ENCODE data around the gene HPSE2.

HPSE2 gene

GRCh38 chr10:98673171-98673782 lies 562.4 kb downstream of the HPSE2 start:
- DNase-seq = peak; percentile 36

GRCh38 chr10:98667081-98667480 lies 568.6 kb downstream of the HPSE2 start:
- no peak for DNase-seq

GRCh38 chr10:98666276-98666675 lies 569.4 kb downstream of the HPSE2 start:
- no peak for DNase-seq

DNA sequence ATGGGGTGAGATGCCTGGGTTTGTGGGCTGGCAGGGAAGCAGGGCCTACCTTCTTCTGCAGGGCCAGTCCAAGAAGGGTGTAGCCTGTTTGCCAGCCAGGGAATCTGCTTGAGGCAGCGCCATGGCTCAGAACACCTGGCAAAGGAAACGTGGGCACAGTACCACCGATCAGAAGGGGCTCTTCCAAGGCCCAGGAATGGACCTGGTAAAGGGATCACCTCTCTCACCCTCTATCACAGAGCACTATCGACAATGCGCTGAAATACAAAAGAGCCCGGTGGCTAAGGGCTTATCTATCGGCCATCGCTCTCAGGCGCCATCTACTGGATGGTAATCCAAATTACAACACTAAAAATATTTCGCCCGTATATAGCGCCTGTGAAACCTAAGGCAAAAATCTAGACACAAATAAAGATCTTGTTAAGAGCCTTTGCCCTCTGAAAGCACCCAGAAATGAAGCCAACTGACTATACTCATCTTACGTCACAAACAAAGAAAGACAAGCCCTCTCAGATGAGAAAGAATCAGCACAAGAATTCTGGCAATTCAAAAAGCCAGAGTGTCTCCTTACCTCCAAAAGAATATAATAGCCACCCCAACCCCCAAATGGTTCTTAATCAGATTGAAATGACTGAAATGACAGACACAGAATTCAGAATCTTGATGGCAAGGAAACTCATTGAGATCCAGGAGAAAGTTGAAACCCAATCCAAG lies 571.2 kb downstream of the HPSE2 start:
- no peak for DNase-seq

GRCh38 chr10:98659951-98660350 lies 575.7 kb downstream of the HPSE2 start:
- DNase-seq = no peak

DNA sequence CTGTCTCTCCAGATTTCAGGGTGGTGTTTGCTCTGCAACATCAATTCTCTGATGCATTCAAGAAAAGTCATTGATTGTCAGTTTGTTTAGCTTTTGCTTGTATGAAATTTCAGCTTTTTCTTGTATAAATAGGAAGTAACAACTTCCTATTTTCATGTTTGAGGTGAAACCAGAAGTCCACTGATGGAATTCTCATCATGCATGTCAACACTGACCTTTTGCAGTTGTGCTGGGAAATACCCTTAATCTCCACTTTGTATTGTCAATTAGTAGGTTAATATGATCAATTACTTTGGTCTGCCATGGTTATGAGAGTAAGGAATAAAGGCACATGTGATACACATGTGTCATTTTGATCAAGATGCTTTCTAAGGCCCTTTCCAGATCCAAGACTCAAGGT lies 580.2 kb downstream of the HPSE2 start:
- DNase-seq = no peak

GRCh38 chr10:98649170-98649569 lies 586.5 kb downstream of the HPSE2 start:
- no peak for DNase-seq

- DNase-seq = peak; percentile 3
These were observed 588.4 kb downstream of the HPSE2 start for GRCh38 chr10:98646998-98647917.

DNA sequence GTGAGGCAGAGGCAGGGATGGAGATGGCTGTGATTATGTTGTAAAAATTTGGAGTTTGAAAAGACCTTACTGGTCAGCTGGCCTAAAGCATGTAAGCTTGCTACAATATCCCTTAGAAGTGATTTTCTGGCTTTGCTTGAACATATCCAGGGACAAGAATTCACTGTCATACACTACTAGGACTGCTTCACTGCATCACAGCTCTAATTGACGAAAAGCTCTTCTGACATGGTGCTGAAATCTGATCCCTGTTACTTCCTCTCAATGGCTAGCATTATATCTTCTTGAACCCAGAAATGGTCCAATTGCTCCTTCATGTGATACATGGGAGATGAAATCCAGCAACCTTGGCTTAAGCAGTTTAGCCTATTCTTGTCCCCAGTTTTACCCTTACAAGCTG lies 591.2 kb downstream of the HPSE2 start:
- no peak for DNase-seq

DNA sequence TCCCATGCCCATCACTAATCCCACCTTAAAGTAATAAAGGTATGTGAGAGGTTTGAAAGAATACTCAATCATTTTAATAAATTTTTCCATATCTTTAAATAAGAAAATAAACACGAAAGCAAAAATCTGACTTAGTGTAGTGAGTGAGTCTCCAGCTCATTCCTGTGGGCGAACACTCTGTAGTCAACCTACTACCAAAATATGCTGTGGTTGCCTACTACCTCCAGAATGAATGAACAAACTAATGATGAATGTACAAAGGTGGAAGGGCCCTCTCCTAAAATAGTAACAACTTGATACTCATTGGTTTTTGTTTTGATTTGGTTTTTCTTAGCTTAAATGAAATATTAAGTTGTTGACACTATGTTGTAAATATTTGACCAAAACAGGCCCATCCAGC lies 593.4 kb downstream of the HPSE2 start:
- DNase-seq = no peak

DNA sequence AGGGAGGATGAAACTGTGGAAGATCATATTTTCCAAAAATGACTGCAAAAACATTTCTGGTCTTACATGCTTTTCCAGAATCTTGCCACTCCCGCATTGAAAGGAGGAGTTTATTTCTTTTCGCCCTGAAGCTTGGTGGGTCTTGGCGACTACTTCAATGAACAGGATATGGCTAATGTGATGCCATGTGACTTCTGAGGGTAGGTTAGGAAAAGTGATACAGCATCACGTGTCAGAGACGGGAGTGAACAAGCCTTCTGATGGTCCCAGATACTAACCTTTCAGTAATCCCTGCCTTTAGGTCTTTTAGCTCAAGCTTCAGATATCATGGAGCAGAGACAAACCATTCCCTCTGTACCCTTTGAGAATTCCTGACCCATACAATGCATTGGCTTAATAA lies 596.7 kb downstream of the HPSE2 start:
- DNase-seq = no peak

GRCh38 chr10:98636921-98637329 lies 598.7 kb downstream of the HPSE2 start:
- DNase-seq = no peak

DNA sequence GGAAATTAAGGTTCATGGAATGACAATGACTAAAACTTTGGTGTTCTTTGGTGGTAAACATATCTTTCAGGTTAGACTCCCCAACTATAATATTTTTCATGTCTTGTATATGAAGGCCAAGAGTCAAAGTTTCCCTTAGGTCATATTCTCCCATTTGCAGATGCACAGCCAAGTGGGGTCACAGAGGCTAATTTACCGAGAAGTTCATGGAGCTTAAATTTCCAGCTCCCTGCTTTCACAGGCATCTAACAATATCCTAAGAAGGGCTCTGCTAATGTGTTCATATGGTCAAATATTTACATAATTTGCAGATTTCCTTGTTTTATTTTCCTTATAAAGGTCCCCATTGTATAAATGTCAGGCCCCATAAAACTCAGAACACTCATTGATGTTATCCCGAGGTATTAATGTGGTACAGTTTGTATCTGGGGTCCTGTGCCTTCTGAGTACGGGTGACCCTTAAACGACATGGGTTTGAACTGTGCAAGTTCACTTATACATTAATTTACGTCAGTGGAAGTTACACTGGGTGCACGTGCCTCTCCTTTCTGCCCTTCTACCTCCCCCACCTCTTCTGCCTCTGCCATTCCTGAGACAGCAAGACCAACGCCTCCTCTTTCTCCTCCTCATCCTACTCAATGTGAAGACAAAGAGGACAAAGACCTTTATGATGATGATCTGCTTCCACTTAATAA lies 603.0 kb downstream of the HPSE2 start:
- no peak for DNase-seq

DNA sequence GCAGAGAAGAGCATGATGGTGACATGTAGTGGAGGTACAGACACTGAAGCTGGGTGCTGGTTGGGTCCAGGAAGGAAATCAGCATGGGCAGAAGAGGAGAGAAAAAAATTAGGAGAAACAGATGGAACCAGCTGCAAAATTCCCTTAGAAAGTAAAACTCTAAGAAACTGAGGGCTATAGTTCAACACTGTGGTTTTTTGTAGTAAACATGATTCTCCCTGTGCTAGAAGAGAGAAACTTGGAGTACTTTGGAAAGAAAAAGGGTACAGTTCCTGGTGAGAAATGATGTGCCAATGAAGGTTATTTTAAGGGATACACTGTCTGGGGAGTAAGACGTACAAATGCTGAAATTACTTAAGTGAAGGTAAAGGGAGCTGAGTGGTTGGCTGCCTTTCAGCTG lies 607.4 kb downstream of the HPSE2 start:
- no peak for DNase-seq

DNA sequence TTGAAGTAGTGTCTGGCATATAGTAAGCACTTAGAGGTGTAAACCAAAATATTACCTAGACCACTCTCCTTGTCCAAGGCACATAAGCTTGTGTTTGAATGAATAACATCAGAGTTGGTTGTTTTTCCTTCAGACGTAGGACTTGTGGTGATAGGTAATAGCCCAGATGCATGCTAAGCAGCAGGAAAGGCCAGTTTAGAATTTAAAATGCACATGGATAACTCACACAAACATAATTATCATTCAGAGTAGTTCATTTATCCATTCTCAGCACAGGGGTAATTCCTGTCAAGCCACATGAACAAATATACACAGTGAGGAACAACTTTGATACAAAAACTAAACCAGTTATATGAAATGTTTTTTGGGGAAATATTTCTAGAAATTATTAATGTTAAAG lies 607.9 kb downstream of the HPSE2 start:
- no peak for DNase-seq

DNA sequence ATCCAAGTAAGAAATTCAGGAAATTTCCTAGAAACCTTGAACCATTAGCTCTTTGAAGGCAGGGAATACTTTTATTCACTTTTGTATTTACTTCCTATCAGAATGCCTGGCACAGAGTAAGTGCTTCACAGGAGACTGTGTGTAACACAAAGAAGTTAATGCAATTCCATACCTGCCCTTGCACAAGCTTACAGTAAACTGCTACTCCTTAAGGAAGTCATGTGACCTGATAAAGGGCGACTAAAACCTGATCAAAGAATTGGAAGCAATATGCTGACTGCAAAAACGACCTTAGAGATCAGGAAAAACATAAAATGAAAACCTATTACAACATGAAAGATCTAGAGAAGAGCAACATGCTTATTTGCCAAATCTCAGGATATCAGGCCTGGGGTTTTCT lies 610.7 kb downstream of the HPSE2 start:
- DNase-seq = no peak

- DNase-seq = no peak
These were observed 612.5 kb downstream of the HPSE2 start for GRCh38 chr10:98623176-98623575.

DNA sequence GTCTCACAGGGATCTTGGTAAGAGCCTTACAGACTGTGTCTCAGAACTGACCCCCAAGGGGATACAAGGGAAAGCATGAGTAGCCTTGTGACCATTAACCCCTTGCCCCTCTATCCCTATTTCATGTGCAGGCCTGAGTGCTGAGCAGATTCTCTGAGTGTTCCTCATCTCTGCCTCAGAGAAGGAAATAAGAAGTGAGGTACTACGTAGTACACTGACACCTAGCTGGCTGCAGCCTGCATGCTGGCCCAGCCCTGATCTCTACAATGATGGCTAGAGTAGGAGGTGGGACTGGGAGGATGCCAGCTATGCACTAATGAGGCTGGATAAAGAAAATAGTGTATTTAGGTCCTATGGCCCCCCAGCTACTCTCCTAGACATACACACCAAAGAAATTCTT lies 614.0 kb downstream of the HPSE2 start:
- DNase-seq = no peak

DNA sequence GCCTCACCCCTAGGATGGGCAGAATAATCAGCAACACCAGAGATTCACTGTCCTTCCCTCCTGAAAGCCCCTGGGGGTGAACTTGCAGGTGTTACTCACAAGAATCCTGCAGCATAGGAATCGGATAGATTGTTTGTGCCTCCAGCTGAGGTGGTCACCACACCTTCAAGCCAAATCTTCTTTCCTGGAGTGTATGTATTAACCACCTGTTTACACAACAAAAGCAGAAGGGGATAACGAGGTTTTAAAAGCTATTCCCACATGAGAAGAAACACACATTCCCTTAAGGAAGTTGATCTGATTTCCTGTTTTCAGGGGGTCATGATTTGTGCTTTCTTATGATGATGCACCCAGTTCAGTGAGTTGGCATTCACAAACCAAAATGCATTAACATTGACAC lies 615.1 kb downstream of the HPSE2 start:
- DNase-seq = no peak

GRCh38 chr10:98619446-98619845 lies 616.2 kb downstream of the HPSE2 start:
- DNase-seq = no peak

- DNase-seq = peak; percentile 11
These were observed 617.6 kb downstream of the HPSE2 start for GRCh38 chr10:98617906-98618520.

GRCh38 chr10:98613446-98613845 lies 622.2 kb downstream of the HPSE2 start:
- no peak for DNase-seq
